K562 (cell line): ENCODE measurements around the gene RHOC. TPM values are rescaled to one million over a fixed set of nuclear protein-coding genes. Genes with fewer than 3 reads are reported as not detected.
A peak's percentile ranks its signal among the peaks of the same experiment; 100 is the strongest.

Experiments
- ARID1B ChIP-seq: fragments of 450-650 bp; IDR thresholded peaks from 2 replicates; pipeline ENCODE4 v1.6.1; 2016; ENCODE audit warnings: antibody characterized with exemption, mild to moderate bottlenecking, inconsistent platforms
- BRF1 ChIP-seq: IDR thresholded peaks from 3 replicates; pipeline ENCODE4 v1.6.1; 2011; ENCODE audit warnings: borderline replicate concordance, mild to moderate bottlenecking; ENCODE audit not compliant: insufficient read length; ENCODE audit errors: extremely low read depth
- FOS ChIP-seq: IDR thresholded peaks from 3 replicates; pipeline ENCODE4 v1.6.1; 2011; ENCODE audit not compliant: insufficient read length; ENCODE audit errors: extremely low read depth
- HNRNPUL1 ChIP-seq: fragments of 200-400 bp; formaldehyde crosslinking; IDR thresholded peaks from 2 replicates; pipeline ENCODE4 v1.6.1; 2017; ENCODE audit warnings: low read length
- ILF3 ChIP-seq: fragments of 450-650 bp; IDR thresholded peaks from 2 replicates; pipeline ENCODE4 v1.6.1; 2018; ENCODE audit warnings: antibody characterized with exemption, mild to moderate bottlenecking, moderate library complexity, borderline replicate concordance
- KDM5B ChIP-seq: fragments of 200-600 bp; sonication (generic); IDR thresholded peaks from 2 replicates; pipeline ENCODE4 v1.6.1; 2012; ENCODE audit warnings: low read depth, mild to moderate bottlenecking, moderate library complexity, low read length, control low read depth, inconsistent platforms; ENCODE audit not compliant: insufficient replicate concordance
- NONO ChIP-seq, 2 experiments: fragments of 200-400 bp in 1 of 2; fragments of 450-650 bp in 1 of 2; formaldehyde crosslinking in 1 of 2; IDR thresholded peaks; 2 replicates each; pipeline ENCODE4 v1.6.1; 2017; ENCODE audit warnings: low read depth in 2 of 2, mild to moderate bottlenecking in 2 of 2, moderate library complexity in 2 of 2, low read length in 1 of 2
- POLR2AphosphoS2 ChIP-seq: IDR thresholded peaks from 2 replicates; pipeline ENCODE4 v1.6.1; 2012; ENCODE audit warnings: low read length, improper control_type of control experiment
- RAD21 ChIP-seq, 2 experiments: fragments of 250-450 bp in 1 of 2; fragments of 450-650 bp in 1 of 2; sonication (Bioruptor Pico) in 1 of 2; formaldehyde crosslinking in 1 of 2; IDR thresholded peaks in 1 of 2; conservative IDR thresholded peaks in 1 of 2; 2 replicates each; pipeline versions ENCODE4 v1.4.0 to v1.8.0; 2020 to 2022; ENCODE audit warnings: mild to moderate bottlenecking in 2 of 2, moderate library complexity in 1 of 2
- SIRT6 ChIP-seq: IDR thresholded peaks from one replicate; pipeline ENCODE4 v1.6.1; 2012; ENCODE audit warnings: low read depth, mild to moderate bottlenecking, control low read depth, inconsistent platforms, low read length, moderate library complexity
- SRSF1 ChIP-seq: fragments of 200-400 bp; formaldehyde crosslinking; IDR thresholded peaks from 2 replicates; pipeline ENCODE4 v1.6.1; 2017; ENCODE audit warnings: mild to moderate bottlenecking, low read depth, low read length, moderate library complexity
- STAT5A ChIP-seq: IDR thresholded peaks from 2 replicates; pipeline ENCODE4 v1.6.1; 2012; ENCODE audit warnings: low read length, inconsistent platforms, borderline replicate concordance
- U2AF1 ChIP-seq: fragments of 200-400 bp; formaldehyde crosslinking; optimal IDR thresholded peaks from 2 replicates; pipeline ENCODE3; 2017; ENCODE audit warnings: mild to moderate bottlenecking, low read depth, low read length, moderate library complexity
- ZSCAN32 ChIP-seq: fragments of 450-650 bp; formaldehyde crosslinking; IDR thresholded peaks from 2 replicates; pipeline ENCODE4 v1.4.0; 2020; ENCODE audit warnings: mild to moderate bottlenecking, moderate library complexity
- polyA plus RNA-seq, 8 experiments: library from polyadenylated mRNA; depleted of rRNA in 4 of 8; stranded (reverse) in 5 of 8; unstranded in 3 of 8; fragments of >200 nt; fragmentation: Nextera tagmentation in 2 of 8; fragmentation: Illumina TruSeq in 1 of 8; extraction: Ambion mirVana in 2 of 8; extraction: Trizol in 1 of 8; gene quantifications; 2 replicates each; pipeline versions ENCODE4 v1.2.1 to v1.2.3, GENCODE V29; 2011 to 2014; ENCODE audit warnings: inconsistent platforms in 1 of 8, missing spikeins in 1 of 8
- total RNA-seq, 7 experiments: library from RNA; depleted of rRNA in 6 of 7; stranded (reverse); fragments of >200 nt in 6 of 7; fragmentation: Illumina TruSeq in 2 of 7; extraction: Trizol in 2 of 7; gene quantifications; 2 replicates each; pipeline versions ENCODE4 v1.2.1 to v1.2.3, GENCODE V29; 2011 to 2021; ENCODE audit warnings: low replicate concordance in 1 of 7
- TF ChIP-seq, protein P1 (sequence below), 2 experiments: IDR thresholded peaks; 2 replicates each; pipeline ENCODE4 v1.6.1; 2012; ENCODE audit warnings: improper control_type of control experiment in 2 of 2, low read depth in 2 of 2, low read length in 2 of 2, borderline replicate concordance in 1 of 2
- TF ChIP-seq, protein P2 (sequence below): fragments of 250-450 bp; sonication (Bioruptor Pico); IDR thresholded peaks from 2 replicates; pipeline ENCODE4 v1.5.0; 2022; ENCODE audit warnings: mild to moderate bottlenecking
- TF ChIP-seq, protein P3 (sequence below): fragments of 250-450 bp; sonication (Bioruptor Pico); IDR thresholded peaks from 2 replicates; pipeline ENCODE4 v1.8.0; 2021; ENCODE audit warnings: moderate library complexity, mild to moderate bottlenecking, inconsistent platforms
- TF ChIP-seq, protein P4 (sequence below), 2 experiments: IDR thresholded peaks; 2 replicates each; pipeline ENCODE4 v1.6.1; 2011; ENCODE audit warnings: borderline replicate concordance in 1 of 2, control low read depth in 1 of 2, low read depth in 1 of 2, low read length in 1 of 2, mild to moderate bottlenecking in 1 of 2, mixed read lengths in 1 of 2, moderate library complexity in 1 of 2; ENCODE audit not compliant: insufficient read depth in 1 of 2, insufficient read length in 1 of 2, poor library complexity in 1 of 2, severe bottlenecking in 1 of 2; ENCODE audit errors: extremely low read depth in 1 of 2

The RHOC gene
- total and polyA plus RNA-seq, 9 of the 15 experiments (the other 6 are each of a cell fraction or from before 2014, with no cell fraction given) = 35.2 to 364 (median 204) TPM

DNA sequence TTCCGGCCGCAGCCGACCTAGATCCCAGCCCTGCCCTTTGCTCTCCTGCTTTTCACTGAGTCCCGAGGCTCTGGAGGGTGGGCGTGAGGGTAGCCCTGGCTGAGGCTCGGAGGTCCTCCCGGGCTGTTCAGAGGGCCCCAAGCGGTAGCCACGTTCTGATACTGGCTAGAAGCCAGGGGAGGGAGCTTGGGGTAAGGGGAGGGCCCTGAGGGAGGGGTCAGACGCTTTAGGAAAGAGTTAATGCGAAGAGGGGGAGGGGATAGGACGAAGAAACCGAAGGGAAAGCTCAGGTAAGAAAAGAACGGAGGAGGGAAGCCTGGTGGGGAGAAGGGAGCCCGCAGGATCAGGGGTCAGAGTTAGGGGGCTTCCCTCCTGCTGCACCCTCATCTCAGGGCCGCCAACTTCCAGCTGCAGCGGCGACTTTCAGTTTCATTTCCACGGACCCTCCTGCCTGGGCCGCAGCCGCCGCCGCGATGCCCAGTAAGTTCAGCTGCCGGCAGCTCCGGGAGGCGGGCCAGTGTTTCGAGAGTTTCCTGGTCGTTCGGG, 32.4 kb downstream of the RHOC start, which contains the start of gene MOV10 (continued):
- no peak for TF ChIP-seq KDM5B
- no peak for TF ChIP-seq BRF1
- TF ChIP-seq, protein P1, sequence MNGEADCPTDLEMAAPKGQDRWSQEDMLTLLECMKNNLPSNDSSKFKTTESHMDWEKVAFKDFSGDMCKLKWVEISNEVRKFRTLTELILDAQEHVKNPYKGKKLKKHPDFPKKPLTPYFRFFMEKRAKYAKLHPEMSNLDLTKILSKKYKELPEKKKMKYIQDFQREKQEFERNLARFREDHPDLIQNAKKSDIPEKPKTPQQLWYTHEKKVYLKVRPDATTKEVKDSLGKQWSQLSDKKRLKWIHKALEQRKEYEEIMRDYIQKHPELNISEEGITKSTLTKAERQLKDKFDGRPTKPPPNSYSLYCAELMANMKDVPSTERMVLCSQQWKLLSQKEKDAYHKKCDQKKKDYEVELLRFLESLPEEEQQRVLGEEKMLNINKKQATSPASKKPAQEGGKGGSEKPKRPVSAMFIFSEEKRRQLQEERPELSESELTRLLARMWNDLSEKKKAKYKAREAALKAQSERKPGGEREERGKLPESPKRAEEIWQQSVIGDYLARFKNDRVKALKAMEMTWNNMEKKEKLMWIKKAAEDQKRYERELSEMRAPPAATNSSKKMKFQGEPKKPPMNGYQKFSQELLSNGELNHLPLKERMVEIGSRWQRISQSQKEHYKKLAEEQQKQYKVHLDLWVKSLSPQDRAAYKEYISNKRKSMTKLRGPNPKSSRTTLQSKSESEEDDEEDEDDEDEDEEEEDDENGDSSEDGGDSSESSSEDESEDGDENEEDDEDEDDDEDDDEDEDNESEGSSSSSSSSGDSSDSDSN (IDR thresholded peaks at IDR 0.05; ENCODE audit: borderline replicate concordance in 1 of 2, low read depth in 2 of 2, low read length in 2 of 2) = peak; percentile 39 to 71; a peak in 2 of 4 replicates
- TF ChIP-seq ARID1B = peak; percentile 69; the same call in 1 of the 2 replicates
- TF ChIP-seq STAT5A = no peak
- no peak for TF ChIP-seq SRSF1
- TF ChIP-seq NONO (IDR thresholded peaks at IDR 0.05; ENCODE audit: low read depth in 2 of 2, low read length in 1 of 2) = no peak
- TF ChIP-seq, protein P2, sequence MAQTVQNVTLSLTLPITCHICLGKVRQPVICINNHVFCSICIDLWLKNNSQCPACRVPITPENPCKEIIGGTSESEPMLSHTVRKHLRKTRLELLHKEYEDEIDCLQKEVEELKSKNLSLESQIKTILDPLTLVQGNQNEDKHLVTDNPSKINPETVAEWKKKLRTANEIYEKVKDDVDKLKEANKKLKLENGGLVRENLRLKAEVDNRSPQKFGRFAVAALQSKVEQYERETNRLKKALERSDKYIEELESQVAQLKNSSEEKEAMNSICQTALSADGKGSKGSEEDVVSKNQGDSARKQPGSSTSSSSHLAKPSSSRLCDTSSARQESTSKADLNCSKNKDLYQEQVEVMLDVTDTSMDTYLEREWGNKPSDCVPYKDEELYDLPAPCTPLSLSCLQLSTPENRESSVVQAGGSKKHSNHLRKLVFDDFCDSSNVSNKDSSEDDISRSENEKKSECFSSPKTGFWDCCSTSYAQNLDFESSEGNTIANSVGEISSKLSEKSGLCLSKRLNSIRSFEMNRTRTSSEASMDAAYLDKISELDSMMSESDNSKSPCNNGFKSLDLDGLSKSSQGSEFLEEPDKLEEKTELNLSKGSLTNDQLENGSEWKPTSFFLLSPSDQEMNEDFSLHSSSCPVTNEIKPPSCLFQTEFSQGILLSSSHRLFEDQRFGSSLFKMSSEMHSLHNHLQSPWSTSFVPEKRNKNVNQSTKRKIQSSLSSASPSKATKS (CRISPR knock-in tag) = no peak
- TF ChIP-seq, protein P3, sequence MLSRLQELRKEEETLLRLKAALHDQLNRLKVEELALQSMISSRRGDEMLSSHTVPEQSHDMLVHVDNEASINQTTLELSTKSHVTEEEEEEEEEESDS (CRISPR knock-in tag) = no peak
- TF ChIP-seq FOS = no peak
- TF ChIP-seq, protein P4, sequence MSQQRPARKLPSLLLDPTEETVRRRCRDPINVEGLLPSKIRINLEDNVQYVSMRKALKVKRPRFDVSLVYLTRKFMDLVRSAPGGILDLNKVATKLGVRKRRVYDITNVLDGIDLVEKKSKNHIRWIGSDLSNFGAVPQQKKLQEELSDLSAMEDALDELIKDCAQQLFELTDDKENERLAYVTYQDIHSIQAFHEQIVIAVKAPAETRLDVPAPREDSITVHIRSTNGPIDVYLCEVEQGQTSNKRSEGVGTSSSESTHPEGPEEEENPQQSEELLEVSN (IDR thresholded peaks at IDR 0.05; ENCODE audit: borderline replicate concordance in 1 of 2, extremely low read depth in 1 of 2, insufficient read depth in 1 of 2, insufficient read length in 1 of 2, low read depth in 1 of 2, low read length in 1 of 2, poor library complexity in 1 of 2, severe bottlenecking in 1 of 2) = no peak
- peak; percentile 55 for TF ChIP-seq POLR2AphosphoS2
- peak; percentile 19; the same call in 1 of the 2 replicates for TF ChIP-seq HNRNPUL1
- peak; percentile 53 for TF ChIP-seq ZSCAN32 (CRISPR knock-in tag)
- 0 out of 4 replicates have a peak, but pooled peaks of 1 of the 2 experiments have one; percentile 7 for TF ChIP-seq RAD21 (CRISPR knock-in tag; conservative IDR thresholded peaks at IDR 0.05 in 1 of 2, IDR thresholded peaks at IDR 0.05 in 1 of 2)
- TF ChIP-seq SIRT6 = no peak
- no peak for TF ChIP-seq U2AF1
- TF ChIP-seq ILF3 = no peak
